ENCODE results near the gene SLC6A1. TPM values are rescaled to one million over a fixed set of nuclear protein-coding genes. Genes with fewer than 3 reads are reported as not detected.

SLC6A1 gene
- polyA plus RNA-seq, 1 of the 3 experiments (the other 2 are of a cell fraction): not detected

DNA sequence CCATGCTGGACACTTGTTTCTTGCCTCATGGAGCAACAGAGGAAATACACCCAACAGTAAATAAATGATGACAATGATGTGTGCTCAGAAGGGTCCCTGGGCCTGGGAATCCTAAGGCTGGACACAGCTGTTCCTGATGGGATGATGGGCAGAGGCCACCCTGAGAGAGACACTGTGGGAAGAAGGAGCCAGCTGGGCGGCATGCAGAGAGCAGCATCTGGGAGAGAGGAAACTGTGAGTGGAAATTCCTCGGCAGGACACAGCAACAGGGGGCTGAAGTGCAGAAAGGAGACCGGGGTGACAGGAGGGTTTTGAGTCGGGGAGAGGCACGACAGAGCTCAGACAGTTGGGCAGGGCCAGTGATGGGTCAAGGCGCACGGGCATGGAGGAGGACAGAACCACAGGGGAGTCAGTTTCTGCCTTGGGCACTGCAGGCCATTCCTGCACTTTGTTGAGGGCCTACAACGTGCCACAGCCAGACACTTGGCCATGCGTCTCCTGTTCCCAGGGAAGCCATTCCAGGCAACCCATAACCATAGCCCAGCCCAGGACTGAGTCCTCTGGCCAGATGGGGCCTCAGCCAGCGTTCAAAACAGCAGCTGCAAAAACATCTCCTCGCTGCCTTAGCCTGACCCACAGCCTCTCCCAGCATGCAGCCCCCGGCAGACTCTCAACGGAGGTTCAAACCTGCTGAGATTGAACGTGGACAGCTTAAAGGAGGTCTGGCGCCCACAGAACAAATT lies 36.7 kb upstream of the SLC6A1 start:
- WGBS (ENCODE audit: low lambda C conversion rate): 46% methylated on average over 8 of the region's 15 CpGs
- Histone ChIP-seq H3K27ac (ENCODE audit: low read depth in 2 of 2, low read length in 1 of 2) (no peak overlapping the region), H3K4me3 (ENCODE audit: low read depth in 2 of 2, low read length in 1 of 2) (no peak overlapping the region)

GRCh38 chr3:10956531-10956930 lies 36.0 kb upstream of the SLC6A1 start:
- Histone ChIP-seq H3K9me3 (no peaks in the 10 kb centered on the region), H3K36me3 (replicated peaks in 1 of 2; ENCODE audit: control insufficient read depth in 1 of 2, insufficient read depth in 2 of 2, low read length in 1 of 2) (no peaks in the 10 kb centered on the region), H3K4me2 (no peak overlapping the region), H3K27me3 (ENCODE audit: insufficient read depth) (no peaks in the 10 kb centered on the region; the same call in 1 of the 2 replicates), H4K20me1 (ENCODE audit: insufficient read depth) (no peaks in the 10 kb centered on the region), H3F3A (replicated peaks; ENCODE audit: insufficient read depth) (no peaks in the 10 kb centered on the region), H3K9ac (no peak overlapping the region), H3K4me1 (ENCODE audit: control insufficient read depth in 1 of 2, insufficient read depth in 2 of 2, low read depth in 1 of 2, low read length in 1 of 2) (no peaks in the 10 kb centered on the region; a peak in 1 of 4 replicates), H3K9me2 (no peaks in the 10 kb centered on the region), H3K27ac (ENCODE audit: low read depth in 2 of 2, low read length in 1 of 2) (no peak overlapping the region), H2AFZ (ENCODE audit: low read depth) (no peak overlapping the region), H3K4me3 (ENCODE audit: low read depth in 2 of 2, low read length in 1 of 2) (no peak overlapping the region), H3K79me2 (ENCODE audit: insufficient read depth) (no peaks in the 10 kb centered on the region)
- POLR2A ChIA-PET: no interaction called here
- TF ChIP-seq EP300 (IDR thresholded peaks at IDR 0.05; ENCODE audit: borderline replicate concordance in 1 of 2, low read depth in 1 of 2, low read length in 1 of 2) (no peak), GATA2 (CRISPR knock-in tag; IDR thresholded peaks at IDR 0.05) (no peak), NRF1 (IDR thresholded peaks at IDR 0.05; ENCODE audit: low read depth, low read length) (no peak), EZH2phosphoT487 (IDR thresholded peaks at IDR 0.05; ENCODE audit: borderline replicate concordance, low read depth) (no peak), PBX3 (IDR thresholded peaks at IDR 0.05) (no peak), GABPA (IDR thresholded peaks at IDR 0.05; ENCODE audit: low read depth) (no peak), RAD21 (IDR thresholded peaks at IDR 0.05; ENCODE audit: low read length) (no peak), YY1 (IDR thresholded peaks at IDR 0.05; ENCODE audit: low read depth) (no peak), RXRA (IDR thresholded peaks at IDR 0.05; ENCODE audit: borderline replicate concordance, low read depth) (no peak), POLR2AphosphoS5 (IDR thresholded peaks at IDR 0.05; ENCODE audit: low read depth, low read length) (no peak), FOXJ3 (CRISPR knock-in tag; IDR thresholded peaks at IDR 0.05) (no peak)
- TF ChIP-seq, protein P1, sequence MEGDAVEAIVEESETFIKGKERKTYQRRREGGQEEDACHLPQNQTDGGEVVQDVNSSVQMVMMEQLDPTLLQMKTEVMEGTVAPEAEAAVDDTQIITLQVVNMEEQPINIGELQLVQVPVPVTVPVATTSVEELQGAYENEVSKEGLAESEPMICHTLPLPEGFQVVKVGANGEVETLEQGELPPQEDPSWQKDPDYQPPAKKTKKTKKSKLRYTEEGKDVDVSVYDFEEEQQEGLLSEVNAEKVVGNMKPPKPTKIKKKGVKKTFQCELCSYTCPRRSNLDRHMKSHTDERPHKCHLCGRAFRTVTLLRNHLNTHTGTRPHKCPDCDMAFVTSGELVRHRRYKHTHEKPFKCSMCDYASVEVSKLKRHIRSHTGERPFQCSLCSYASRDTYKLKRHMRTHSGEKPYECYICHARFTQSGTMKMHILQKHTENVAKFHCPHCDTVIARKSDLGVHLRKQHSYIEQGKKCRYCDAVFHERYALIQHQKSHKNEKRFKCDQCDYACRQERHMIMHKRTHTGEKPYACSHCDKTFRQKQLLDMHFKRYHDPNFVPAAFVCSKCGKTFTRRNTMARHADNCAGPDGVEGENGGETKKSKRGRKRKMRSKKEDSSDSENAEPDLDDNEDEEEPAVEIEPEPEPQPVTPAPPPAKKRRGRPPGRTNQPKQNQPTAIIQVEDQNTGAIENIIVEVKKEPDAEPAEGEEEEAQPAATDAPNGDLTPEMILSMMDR (IDR thresholded peaks at IDR 0.05): no peak
- CTCF ChIA-PET: interaction anchor here (0.7 to 8.3 kb wide), 3 partner anchors 12 to 104 kb away, joined by 3 to 83 read pairs (median 74); no protein-coding TSS in a partner anchor
- no peak for DNase-seq
- WGBS (ENCODE audit: low lambda C conversion rate): 41% methylated on average over 4 of the region's 4 CpGs

More for the DNA sequence above, 36.7 kb upstream of the SLC6A1 start:
- no peak overlapping the region for H2AFZ ChIP-seq (ENCODE audit: low read depth)
- H4K20me1 ChIP-seq (ENCODE audit: insufficient read depth): no peaks in the 10 kb centered on the region
- H3K4me1 ChIP-seq (ENCODE audit: control insufficient read depth in 1 of 2, insufficient read depth in 2 of 2, low read depth in 1 of 2, low read length in 1 of 2): no peaks in the 10 kb centered on the region; a peak in 1 of 4 replicates
- no peaks in the 10 kb centered on the region for H3K9me3 ChIP-seq
- no peak overlapping the region for H3K9ac ChIP-seq
- H3F3A ChIP-seq (replicated peaks; ENCODE audit: insufficient read depth): no peaks in the 10 kb centered on the region
- H3K4me2 ChIP-seq: no peak overlapping the region
- CTCF ChIA-PET: interaction anchor here (0.7 to 8.3 kb wide), 4 partner anchors 12 to 197 kb away, joined by 3 to 83 read pairs (median 40); no protein-coding TSS in a partner anchor
- H3K27me3 ChIP-seq (ENCODE audit: insufficient read depth): no peaks in the 10 kb centered on the region; the same call in 1 of the 2 replicates
- H3K9me2 ChIP-seq: no peaks in the 10 kb centered on the region
- DNase-seq: no peak
- H3K36me3 ChIP-seq (replicated peaks in 1 of 2; ENCODE audit: control insufficient read depth in 1 of 2, insufficient read depth in 2 of 2, low read length in 1 of 2): no peaks in the 10 kb centered on the region
- TF ChIP-seq, protein P1 (IDR thresholded peaks at IDR 0.05): no peak
- no peak for TF ChIP-seq RAD21 (IDR thresholded peaks at IDR 0.05; ENCODE audit: low read length)
- no peak for TF ChIP-seq ELF1 (IDR thresholded peaks at IDR 0.05)
- TF ChIP-seq TEAD4 (IDR thresholded peaks at IDR 0.05; ENCODE audit: borderline replicate concordance, insufficient read depth): no peak
- TF ChIP-seq MXI1 (IDR thresholded peaks at IDR 0.05; ENCODE audit: low read depth, low read length): no peak
- TF ChIP-seq, protein P2, sequence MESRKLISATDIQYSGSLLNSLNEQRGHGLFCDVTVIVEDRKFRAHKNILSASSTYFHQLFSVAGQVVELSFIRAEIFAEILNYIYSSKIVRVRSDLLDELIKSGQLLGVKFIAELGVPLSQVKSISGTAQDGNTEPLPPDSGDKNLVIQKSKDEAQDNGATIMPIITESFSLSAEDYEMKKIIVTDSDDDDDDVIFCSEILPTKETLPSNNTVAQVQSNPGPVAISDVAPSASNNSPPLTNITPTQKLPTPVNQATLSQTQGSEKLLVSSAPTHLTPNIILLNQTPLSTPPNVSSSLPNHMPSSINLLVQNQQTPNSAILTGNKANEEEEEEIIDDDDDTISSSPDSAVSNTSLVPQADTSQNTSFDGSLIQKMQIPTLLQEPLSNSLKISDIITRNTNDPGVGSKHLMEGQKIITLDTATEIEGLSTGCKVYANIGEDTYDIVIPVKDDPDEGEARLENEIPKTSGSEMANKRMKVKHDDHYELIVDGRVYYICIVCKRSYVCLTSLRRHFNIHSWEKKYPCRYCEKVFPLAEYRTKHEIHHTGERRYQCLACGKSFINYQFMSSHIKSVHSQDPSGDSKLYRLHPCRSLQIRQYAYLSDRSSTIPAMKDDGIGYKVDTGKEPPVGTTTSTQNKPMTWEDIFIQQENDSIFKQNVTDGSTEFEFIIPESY (IDR thresholded peaks at IDR 0.05; ENCODE audit: borderline replicate concordance, low read depth): no peak
- no peak for TF ChIP-seq GATA2 (CRISPR knock-in tag; IDR thresholded peaks at IDR 0.05)
- no peak for TF ChIP-seq TCF12 (IDR thresholded peaks at IDR 0.05)
- no peak for TF ChIP-seq TAF1 (IDR thresholded peaks at IDR 0.05; ENCODE audit: borderline replicate concordance, low read depth, low read length)
- POLR2A ChIA-PET: no interaction called here
- H3K79me2 ChIP-seq (ENCODE audit: insufficient read depth): no peaks in the 10 kb centered on the region
